Renal cortical epithelial cell (primary cell): ENCODE results near the gene ZPR1. TPM values are rescaled to one million over a fixed set of nuclear protein-coding genes. Genes with fewer than 3 reads are reported as not detected.
"Not testable (repeated sequence)": the region's sequence is repeated elsewhere in the genome, so short reads cannot be mapped to it uniquely, and the experiment has no call there.

Experiments used
- DNase-seq: peaks from one replicate; pipeline ENCODE4 v3.0.0-alpha.2; 2011; ENCODE audit warnings: low read depth
- total RNA-seq: library from RNA; depleted of rRNA; stranded (reverse); fragments of >200 nt; gene quantifications from 2 replicates; pipeline ENCODE4 v1.2.3, GENCODE V29; 2014

ZPR1 gene
- total RNA-seq, 1 donor from 2014 or later = 58.6 TPM

DNA sequence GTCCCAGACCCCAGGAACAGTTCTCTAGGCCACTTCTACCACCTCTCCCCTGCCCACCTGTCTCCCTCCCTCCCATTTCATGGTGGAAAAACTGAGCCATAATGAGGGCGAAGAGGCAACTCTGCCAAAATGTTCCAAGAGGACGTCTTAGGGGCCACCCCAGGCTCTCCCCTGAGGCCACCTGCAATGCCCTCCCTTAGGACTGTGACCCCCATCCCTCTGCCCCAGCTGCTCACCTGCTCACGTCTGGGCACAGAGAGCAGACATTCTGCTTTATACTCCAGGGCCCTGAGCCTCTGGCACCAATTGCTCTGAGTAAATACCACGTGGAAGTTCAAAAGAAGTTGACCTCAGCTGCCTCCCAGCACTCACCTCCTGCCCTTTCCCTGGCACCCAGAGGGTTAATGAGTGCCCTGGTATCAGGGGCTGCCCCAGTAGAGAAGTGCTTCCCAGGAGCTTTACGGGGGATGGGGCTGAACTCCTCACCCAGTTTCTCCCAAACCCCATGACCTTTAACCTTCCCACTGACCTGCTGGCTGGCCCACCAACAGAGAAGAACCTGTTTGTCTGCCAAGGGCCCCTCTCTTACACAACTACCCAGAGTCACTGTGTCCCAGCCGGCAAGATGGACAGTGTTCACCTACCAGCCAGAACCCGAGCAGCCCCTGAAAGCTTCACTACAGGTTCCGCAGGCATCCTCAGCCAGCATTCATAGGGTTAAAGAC lies 4.5 kb upstream of the ZPR1 start:
- DNase-seq = no peak

GRCh38 chr11:116791813-116792143 lies 4.0 kb upstream of the ZPR1 start, which contains the start of gene APOA5:
Gene APOA5, minus strand, starts transcription at chr11:116791879. Its CDS starts 19 bp downstream, at chr11:116791860.
- DNase-seq = no peak

- DNase-seq = peak; percentile 19
These were observed 3.4 kb upstream of the ZPR1 start for GRCh38 chr11:116791002-116791812.

- no peak for DNase-seq
These were observed 2.6 kb upstream of the ZPR1 start for GRCh38 chr11:116790167-116791001.

- DNase-seq = no peak
These were observed 1.2 kb upstream of the ZPR1 start for GRCh38 chr11:116788975-116789374.

GRCh38 chr11:116788534-116788933 lies 711 bp upstream of the ZPR1 start:
- no peak for DNase-seq

- no peak for DNase-seq
These were observed 412 bp downstream of the ZPR1 start for GRCh38 chr11:116787436-116787785.

DNA sequence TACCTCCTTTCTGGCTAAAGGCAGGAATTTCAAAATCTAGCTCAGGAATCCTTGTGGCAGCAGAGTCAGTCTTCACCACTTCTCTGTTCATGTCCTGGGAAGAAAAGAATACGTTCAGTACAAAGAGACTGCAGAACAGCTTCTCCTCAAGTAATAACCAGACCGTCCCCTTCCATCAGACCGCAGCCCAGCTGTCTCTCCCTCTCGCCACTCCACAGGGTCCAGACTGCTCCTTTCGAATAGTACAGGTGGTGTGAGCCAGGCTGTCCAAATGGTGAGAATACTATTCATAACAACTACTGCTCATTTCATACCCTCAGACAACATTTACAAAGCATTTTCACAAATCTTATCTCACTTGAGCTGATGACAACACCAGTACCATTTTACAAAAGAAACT lies 857 bp downstream of the ZPR1 start:
- DNase-seq = no peak

- DNase-seq = no peak
These were observed 1.5 kb downstream of the ZPR1 start for GRCh38 chr11:116786326-116786725.

- peak; percentile 44 for DNase-seq
These were observed 5.1 kb downstream of the ZPR1 start for GRCh38 chr11:116782728-116783127.

- DNase-seq = no peak
These were observed 9.3 kb downstream of the ZPR1 start for GRCh38 chr11:116778556-116778955.

GRCh38 chr11:116777056-116777455 lies 10.8 kb downstream of the ZPR1 start:
- no peak for DNase-seq

DNA sequence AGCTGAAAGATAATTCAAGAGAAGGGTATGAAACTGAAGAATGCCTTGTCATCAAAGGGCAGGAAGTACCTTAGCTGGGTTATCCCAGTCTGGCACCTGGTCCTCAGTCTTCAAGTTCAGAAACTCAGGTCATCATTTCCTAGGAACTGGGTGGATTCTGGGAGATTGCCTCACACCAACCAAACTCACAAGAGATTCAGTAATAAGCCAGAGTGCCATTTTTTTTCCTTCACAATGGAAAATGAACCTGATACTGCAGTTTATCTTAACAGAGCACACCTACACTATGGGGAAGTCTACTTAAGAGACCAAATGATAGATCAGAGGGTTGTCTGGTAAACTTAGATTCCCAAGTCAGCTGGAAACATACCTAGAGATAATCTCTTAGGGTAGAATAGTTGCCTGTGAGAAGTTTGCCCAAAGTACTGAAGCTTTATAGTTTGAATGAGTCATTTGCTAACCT lies 11.3 kb downstream of the ZPR1 start:
- DNase-seq = no peak

GRCh38 chr11:116775975-116776374 lies 11.8 kb downstream of the ZPR1 start:
- no peak for DNase-seq

- DNase-seq = no peak
These were observed 13.2 kb downstream of the ZPR1 start for GRCh38 chr11:116774661-116775060.

DNA sequence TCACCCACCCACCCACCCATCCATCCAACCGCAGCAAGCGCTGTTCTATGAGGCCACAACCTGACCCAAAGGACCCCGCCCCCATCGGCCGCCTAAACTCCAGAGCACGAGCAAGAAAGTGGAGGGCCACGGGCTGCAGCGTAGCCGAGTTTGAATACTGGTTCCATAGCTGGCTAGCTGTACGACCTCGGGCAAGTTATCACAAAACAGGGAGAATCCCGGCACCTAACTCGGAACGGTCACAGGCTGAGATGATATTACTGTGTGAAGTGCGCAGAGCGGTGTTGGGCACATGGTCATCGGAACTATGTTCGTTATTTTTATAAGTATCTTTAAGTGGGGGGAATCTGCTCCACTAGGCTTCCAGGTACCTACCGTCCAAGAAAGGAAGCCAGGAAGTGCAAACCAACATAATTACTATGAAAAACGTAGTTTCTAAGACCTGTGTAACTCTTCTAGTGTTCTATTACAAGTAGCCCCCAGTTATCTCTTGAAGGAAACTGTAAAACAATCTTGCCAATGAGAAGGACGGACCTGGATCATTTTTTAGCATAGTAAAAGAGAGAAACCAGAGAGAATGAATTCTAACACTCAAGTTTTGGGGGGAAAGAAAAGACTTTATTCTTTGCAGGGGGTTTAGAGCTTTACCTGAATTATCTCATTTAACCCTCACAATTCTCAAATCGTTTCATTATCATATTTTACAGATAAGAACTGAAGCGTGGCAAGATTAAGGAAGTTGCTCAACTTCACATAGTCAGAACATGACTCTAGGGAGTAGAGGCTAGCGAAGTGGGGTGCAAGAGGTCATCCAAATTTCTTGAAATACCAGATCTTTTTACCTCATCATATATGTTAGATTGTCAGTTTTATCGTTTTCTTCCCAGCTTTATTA lies 14.4 kb downstream of the ZPR1 start:
- DNase-seq = peak; percentile 16

- peak; percentile 50 for DNase-seq
These were observed 15.2 kb downstream of the ZPR1 start, which contains the start of gene BUD13 for GRCh38 chr11:116772443-116773202. Gene BUD13, minus strand, starts transcription at chr11:116772987. Its CDS starts 23 bp downstream, at chr11:116772964.

DNA sequence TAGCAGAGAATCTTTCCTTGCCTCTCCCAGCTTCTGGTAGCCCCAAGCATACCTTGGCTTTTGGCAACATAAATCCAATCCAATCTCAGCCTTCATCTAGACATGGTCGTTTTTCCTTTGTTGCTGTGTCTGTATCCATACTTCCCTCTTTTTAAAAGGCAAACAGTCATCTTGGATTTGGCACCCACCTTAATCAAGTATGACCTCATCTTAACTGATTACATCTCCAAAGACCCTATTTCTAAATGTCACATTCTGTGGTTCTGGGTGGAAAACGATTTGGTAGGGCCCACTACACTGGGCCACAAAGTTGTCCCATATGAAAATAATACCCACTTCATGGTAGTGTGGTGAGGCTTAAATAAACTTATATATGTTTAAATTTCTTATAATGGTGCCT lies 15.9 kb downstream of the ZPR1 start:
- DNase-seq = no peak

GRCh38 chr11:116762132-116762531 lies 25.7 kb downstream of the ZPR1 start:
- no peak for DNase-seq

GRCh38 chr11:116756044-116756443 lies 31.8 kb downstream of the ZPR1 start:
- DNase-seq = not testable (repeated sequence)
